Naive B cell (primary cell): Measurements from ENCODE around the gene DNASE1. TPM values are rescaled to one million over a fixed set of nuclear protein-coding genes. Genes with fewer than 3 reads are reported as not detected.

Experiments
- ATAC-seq, 2 donors: fragments of 150-1000 bp; cut with Tn5 transposase; 2 replicates each; pipeline ENCODE4 v1.10.0; 2021; ENCODE audit warnings: low read depth in 2 of 2, mild to moderate bottlenecking in 2 of 2, moderate library complexity in 2 of 2
- DNase-seq: peaks from one replicate; pipeline ENCODE4 v3.0.0; 2022
- H3K27ac Mint-ChIP-seq, 6 donors: one replicate each; pipeline ENCODE4 v1.8.0; 2020 to 2022; ENCODE audit warnings: mild to moderate bottlenecking in 6 of 6, mixed read lengths in 6 of 6, moderate library complexity in 5 of 6, inconsistent platforms in 2 of 6
- H3K27me3 Mint-ChIP-seq, 3 donors: one replicate each; pipeline ENCODE4 v1.8.0; 2021 to 2022; ENCODE audit warnings: mixed read lengths in 3 of 3, mild to moderate bottlenecking in 1 of 3
- H3K36me3 Mint-ChIP-seq, 2 donors: one replicate each; pipeline ENCODE4 v1.8.0; 2020 to 2022; ENCODE audit warnings: mixed read lengths in 2 of 2, inconsistent platforms in 1 of 2, mild to moderate bottlenecking in 1 of 2
- H3K4me1 Mint-ChIP-seq, 3 donors: one replicate each; pipeline ENCODE4 v1.8.0; 2020 to 2022; ENCODE audit warnings: mixed read lengths in 3 of 3, inconsistent platforms in 1 of 3, mild to moderate bottlenecking in 1 of 3, moderate library complexity in 1 of 3
- H3K4me3 Mint-ChIP-seq, 8 donors: one replicate each; pipeline ENCODE4 v1.8.0; 2020 to 2022; ENCODE audit warnings: mild to moderate bottlenecking in 8 of 8, mixed read lengths in 8 of 8, moderate library complexity in 8 of 8, inconsistent platforms in 2 of 8
- H3K9me3 Mint-ChIP-seq, 7 donors: one replicate each; pipeline ENCODE4 v1.8.0; 2020 to 2022; ENCODE audit warnings: mixed read lengths in 7 of 7, mild to moderate bottlenecking in 5 of 7, inconsistent platforms in 2 of 7, moderate library complexity in 1 of 7
- polyA plus RNA-seq, 6 donors: library from polyadenylated mRNA; unstranded; fragments of 300-500 nt; fragmentation: Illumina TruSeq; gene quantifications; one replicate each; pipeline ENCODE4 v1.2.3, GENCODE V29; 2021; ENCODE audit warnings: low read depth in 6 of 6

Gene DNASE1
- polyA plus RNA-seq, 6 donors from 2014 or later = 2.5 to 24.4 (median 3.8) TPM; not detected in 1

- H3K4me3 Mint-ChIP-seq = no peak overlapping the region
- ATAC-seq = no peak
- no peaks in the 10 kb centered on the region for H3K9me3 Mint-ChIP-seq
- H3K4me1 Mint-ChIP-seq = peaks cover 4 to 25% (median 7%) of the 10 kb centered on the region in 3 donors
- no peak for DNase-seq
- no peaks in the 10 kb centered on the region for H3K36me3 Mint-ChIP-seq
- peak overlapping the region in 1 of 6 donors; percentile 56 for H3K27ac Mint-ChIP-seq
- H3K27me3 Mint-ChIP-seq = no peaks in the 10 kb centered on the region
Observed at GRCh38 chr16:3702082-3702481, 47.6 kb downstream of the DNASE1 start.

- Mint-ChIP-seq H3K4me1 (peaks cover 7 to 11% (median 9%) of the 10 kb centered on the region in 3 donors), H3K4me3 (no peak overlapping the region), H3K9me3 (no peaks in the 10 kb centered on the region), H3K36me3 (no peaks in the 10 kb centered on the region), H3K27ac (no peak overlapping the region), H3K27me3 (no peaks in the 10 kb centered on the region)
- DNase-seq (no peak), ATAC-seq (no peak)
Observed at GRCh38 chr16:3706253-3707012, 51.9 kb downstream of the DNASE1 start.

Other genes starting within 250 kb of the DNASE1 start
- gene ZNF597, start 211.2 kb upstream of the DNASE1 start, polyA plus RNA-seq = 1 to 10 TPM in 5 of 6 donors, under 1 TPM in 1; 0.78 to 3.2 (median 2.3) TPM
- 10 to 100 TPM; 17.0 to 48.8 (median 31.5) TPM for gene NAA60, start 211.0 kb upstream of the DNASE1 start, polyA plus RNA-seq
- not detected for gene C16orf90, start 159.2 kb upstream of the DNASE1 start, polyA plus RNA-seq
- 10 to 100 TPM in 5 of 6 donors, 1 to 10 TPM in 1; 7.4 to 12.5 (median 11.3) TPM for gene CLUAP1, start 153.7 kb upstream of the DNASE1 start, polyA plus RNA-seq
- gene NLRC3, start 77.3 kb upstream of the DNASE1 start, polyA plus RNA-seq = 10 to 100 TPM in 4 of 6 donors, 1 to 10 TPM in 2; 7.9 to 20.8 (median 11.2) TPM
- 1 to 10 TPM in 1 of 6 donors, under 1 TPM in 5; 0.29 to 1.6 (median 0.74) TPM for gene SLX4, start 43.1 kb upstream of the DNASE1 start, polyA plus RNA-seq
- gene TRAP1, start 62.8 kb downstream of the DNASE1 start, polyA plus RNA-seq = 10 to 100 TPM; 31.2 to 54.4 (median 39.8) TPM
- 10 to 100 TPM in 1 of 6 donors, 1 to 10 TPM in 5; 2.6 to 23.5 (median 7.2) TPM for gene CREBBP, start 226.0 kb downstream of the DNASE1 start, polyA plus RNA-seq